ENCODE results near the gene ROBO1.

ROBO1 gene

DNA sequence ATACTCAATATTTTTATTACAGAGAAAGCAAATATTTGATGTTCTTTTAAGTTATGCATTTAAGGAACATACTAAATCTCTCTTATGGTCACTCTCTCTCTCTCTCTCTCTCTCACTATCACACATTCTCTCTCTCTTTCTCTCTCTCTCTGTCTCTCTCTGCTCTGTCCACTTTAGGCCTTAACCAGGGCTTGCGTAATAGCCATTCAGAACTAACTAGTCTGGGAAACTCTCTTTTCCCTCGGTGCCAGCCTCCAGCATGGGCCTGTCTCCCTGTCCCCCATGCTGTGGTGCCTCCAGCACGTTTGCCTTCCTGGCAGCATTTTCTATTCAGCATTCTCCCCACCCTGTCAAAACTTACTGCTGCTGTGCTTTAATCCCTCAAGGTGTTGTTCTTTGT, 389.7 kb downstream of the ROBO1 start:
- H3K36me3 Mint-ChIP-seq (ENCODE audit: low read depth), result no peaks in the 10 kb centered on the region
- no peak for DNase-seq
- H3K4me1 Mint-ChIP-seq (ENCODE audit: low read depth), result no peaks in the 10 kb centered on the region
- peaks cover 7% of the 10 kb centered on the region for H3K9me3 Mint-ChIP-seq
- H3K27ac Mint-ChIP-seq, result no peak overlapping the region
- no peak overlapping the region for H3K4me3 Mint-ChIP-seq
- H3K27me3 Mint-ChIP-seq, result no peaks in the 10 kb centered on the region

DNA sequence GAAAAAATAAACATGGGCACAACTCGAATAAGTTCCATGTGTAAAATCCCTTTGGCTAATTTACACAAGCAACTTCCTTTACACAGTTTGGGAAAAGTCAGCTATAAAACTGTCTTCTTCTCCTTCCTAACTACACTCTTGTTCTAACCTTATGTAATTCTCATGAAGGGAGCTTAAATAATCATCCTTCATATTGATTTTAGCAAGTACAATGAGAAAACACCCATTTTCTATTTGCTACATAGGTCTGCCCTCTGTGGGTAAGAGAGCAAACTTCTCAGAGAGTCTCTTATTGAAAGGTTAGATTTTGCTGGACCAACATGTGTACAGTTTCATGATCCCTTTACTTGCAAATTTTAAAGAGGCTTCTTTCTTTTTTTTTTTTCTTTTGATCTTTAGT, 398.5 kb downstream of the ROBO1 start:
- Mint-ChIP-seq H3K9me3 (peaks cover 5% of the 10 kb centered on the region), H3K4me1 (ENCODE audit: low read depth) (no peaks in the 10 kb centered on the region), H3K4me3 (no peak overlapping the region), H3K27me3 (no peaks in the 10 kb centered on the region), H3K36me3 (ENCODE audit: low read depth) (no peaks in the 10 kb centered on the region), H3K27ac (no peak overlapping the region)
- DNase-seq, result no peak

DNA sequence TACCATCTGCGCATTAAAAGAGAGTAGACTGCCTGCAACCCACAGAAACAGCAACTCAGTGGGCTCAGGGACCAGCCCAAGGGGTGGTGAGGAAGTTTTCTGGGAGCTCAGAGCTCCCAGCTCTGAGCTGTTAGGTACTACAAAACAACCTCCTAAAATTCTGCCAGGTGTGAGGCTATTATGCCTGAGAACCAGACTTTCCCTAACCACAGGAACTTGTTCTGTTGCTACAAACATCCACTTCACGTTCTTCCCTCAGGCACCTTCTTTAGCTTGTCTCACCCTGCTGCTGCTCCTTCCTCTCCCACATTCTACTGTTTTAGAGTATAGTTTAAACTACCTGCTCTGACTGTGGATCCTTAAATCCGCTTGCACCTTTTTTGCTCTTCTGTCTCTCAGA, 399.4 kb downstream of the ROBO1 start:
- no peaks in the 10 kb centered on the region for H3K4me1 Mint-ChIP-seq (ENCODE audit: low read depth)
- H3K27me3 Mint-ChIP-seq, result no peaks in the 10 kb centered on the region
- no peak overlapping the region for H3K27ac Mint-ChIP-seq
- H3K36me3 Mint-ChIP-seq (ENCODE audit: low read depth), result no peaks in the 10 kb centered on the region
- no peak for DNase-seq
- H3K4me3 Mint-ChIP-seq, result no peak overlapping the region
- peaks cover 5% of the 10 kb centered on the region for H3K9me3 Mint-ChIP-seq

DNA sequence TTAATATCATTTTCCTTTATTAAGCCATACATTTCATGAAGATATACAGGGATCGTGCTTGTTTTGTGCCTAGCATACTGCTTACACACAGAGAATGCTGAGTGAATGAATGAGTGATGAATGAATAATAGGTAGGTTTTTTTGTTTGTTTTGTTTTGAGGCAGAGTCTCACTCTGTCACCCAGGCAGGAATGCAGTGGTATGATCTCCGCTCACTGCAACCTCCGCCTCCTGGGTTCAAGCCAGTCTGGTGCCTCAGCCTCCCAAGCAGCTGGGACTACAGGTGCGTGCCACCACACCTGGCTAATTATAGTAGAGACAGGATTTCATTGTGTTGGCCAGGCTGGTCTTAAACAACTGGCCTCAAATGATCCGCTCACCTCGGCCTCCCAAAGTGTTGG, 400.0 kb downstream of the ROBO1 start:
- no peak overlapping the region for H3K27ac Mint-ChIP-seq
- DNase-seq, result no peak
- no peaks in the 10 kb centered on the region for H3K27me3 Mint-ChIP-seq
- H3K9me3 Mint-ChIP-seq, result peaks cover 2% of the 10 kb centered on the region
- no peaks in the 10 kb centered on the region for H3K36me3 Mint-ChIP-seq (ENCODE audit: low read depth)
- H3K4me1 Mint-ChIP-seq (ENCODE audit: low read depth), result no peaks in the 10 kb centered on the region
- no peak overlapping the region for H3K4me3 Mint-ChIP-seq

DNA sequence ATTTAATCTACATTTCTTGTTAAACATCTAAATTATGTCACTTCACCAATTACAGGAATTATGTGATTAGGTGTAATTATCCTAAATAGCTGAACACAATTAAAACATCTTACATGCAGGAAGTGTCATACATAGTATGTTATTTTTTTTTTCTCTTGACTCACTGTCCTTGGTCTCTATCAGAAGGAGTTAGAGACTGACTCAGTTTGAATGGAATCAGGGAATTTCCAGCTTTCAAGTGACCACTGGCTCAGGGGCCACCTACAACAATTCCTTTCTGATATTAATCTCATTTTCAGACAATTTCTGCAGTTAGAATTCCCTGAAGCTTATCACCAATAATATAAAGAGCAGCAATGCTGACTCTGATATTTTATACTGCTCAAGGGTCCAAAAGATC, 400.7 kb downstream of the ROBO1 start:
- Mint-ChIP-seq H3K27ac (no peak overlapping the region), H3K4me3 (no peak overlapping the region), H3K27me3 (no peaks in the 10 kb centered on the region), H3K9me3 (peaks cover 2% of the 10 kb centered on the region), H3K4me1 (ENCODE audit: low read depth) (no peaks in the 10 kb centered on the region), H3K36me3 (ENCODE audit: low read depth) (no peaks in the 10 kb centered on the region)
- DNase-seq, result no peak

DNA sequence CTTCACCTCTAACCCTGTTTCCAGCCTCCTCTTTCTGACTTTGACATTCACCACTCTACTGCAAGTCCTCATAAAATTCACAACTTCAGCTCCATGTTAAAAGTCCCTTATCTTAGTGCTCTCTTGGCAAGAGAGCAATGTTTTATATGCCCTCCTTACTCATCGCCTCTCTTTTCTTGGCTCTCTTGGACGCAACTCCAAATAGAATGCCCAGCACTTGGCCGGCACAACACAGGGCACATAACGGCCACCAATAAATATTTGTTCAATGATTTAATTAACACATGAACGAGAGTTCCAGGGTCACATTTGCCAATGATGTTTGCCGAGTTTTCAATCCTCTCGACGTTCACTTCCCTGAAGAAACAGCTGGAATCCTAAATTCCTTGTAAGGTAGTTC, 401.4 kb downstream of the ROBO1 start:
- Mint-ChIP-seq H3K4me1 (ENCODE audit: low read depth) (no peaks in the 10 kb centered on the region), H3K27me3 (no peaks in the 10 kb centered on the region), H3K27ac (no peak overlapping the region), H3K4me3 (no peak overlapping the region), H3K36me3 (ENCODE audit: low read depth) (no peaks in the 10 kb centered on the region), H3K9me3 (peaks cover 2% of the 10 kb centered on the region)
- no peak for DNase-seq

DNA sequence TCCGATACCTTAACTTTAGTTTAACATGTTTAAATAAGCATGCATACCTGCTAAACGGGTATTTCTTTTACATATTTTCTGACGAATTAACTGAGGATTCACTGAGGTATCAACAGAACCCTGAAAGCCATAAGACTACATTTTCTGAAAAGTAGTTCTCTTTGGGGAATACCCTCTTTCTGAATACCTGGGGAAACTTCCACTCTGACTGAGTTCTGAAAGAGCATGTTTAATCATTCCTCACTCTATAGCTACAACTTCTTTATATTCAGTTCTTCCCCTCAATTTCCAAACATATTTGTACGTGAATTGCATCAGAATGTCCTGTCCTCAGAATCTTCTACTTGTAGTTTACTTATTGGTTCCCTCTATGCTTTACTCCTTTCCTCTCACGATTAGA, 403.0 kb downstream of the ROBO1 start:
- H3K36me3 Mint-ChIP-seq (ENCODE audit: low read depth), result no peaks in the 10 kb centered on the region

DNA sequence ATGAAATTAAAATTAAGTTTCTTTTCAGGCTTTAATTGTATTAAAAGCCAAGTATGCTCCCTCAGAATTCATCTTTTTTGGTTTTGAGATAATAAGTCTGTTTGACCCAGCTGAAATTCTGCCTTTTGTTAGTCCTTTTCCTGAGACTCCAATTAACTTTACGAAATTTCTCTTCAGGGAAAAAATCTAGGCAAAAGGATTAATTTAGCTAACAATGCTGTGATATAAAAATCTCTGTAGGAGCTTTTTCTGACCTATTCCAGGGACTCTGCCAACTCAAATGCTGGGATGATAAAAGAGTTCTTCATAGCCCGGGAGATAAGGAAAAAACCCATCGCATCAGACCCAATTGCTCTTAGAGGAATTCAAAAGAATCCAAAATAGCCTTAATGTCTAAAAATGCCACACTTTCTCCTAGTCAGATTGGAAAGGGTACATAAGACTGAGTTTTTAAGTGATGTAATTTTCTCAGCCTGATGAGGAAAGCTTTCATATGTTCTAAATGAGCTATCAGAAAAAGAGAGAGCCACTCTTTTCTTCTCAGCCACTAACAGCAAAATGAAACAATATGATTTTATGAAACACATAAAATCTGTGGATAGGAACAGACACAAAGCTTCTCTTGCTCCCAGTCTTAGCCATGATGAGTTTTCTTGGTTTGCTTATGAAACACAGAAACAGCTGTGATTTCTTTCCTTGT, 405.1 kb downstream of the ROBO1 start:
- no peak overlapping the region for H3K27ac Mint-ChIP-seq
- H3K36me3 Mint-ChIP-seq (ENCODE audit: low read depth), result no peaks in the 10 kb centered on the region
- no peak for DNase-seq
- no peaks in the 10 kb centered on the region for H3K4me1 Mint-ChIP-seq (ENCODE audit: low read depth)
- H3K9me3 Mint-ChIP-seq, result no peaks in the 10 kb centered on the region
- no peaks in the 10 kb centered on the region for H3K27me3 Mint-ChIP-seq
- H3K4me3 Mint-ChIP-seq, result no peak overlapping the region

More for the DNA sequence above, 403.0 kb downstream of the ROBO1 start:
- no peaks in the 10 kb centered on the region for H3K9me3 Mint-ChIP-seq
- H3K27me3 Mint-ChIP-seq, result no peaks in the 10 kb centered on the region
- no peaks in the 10 kb centered on the region for H3K4me1 Mint-ChIP-seq (ENCODE audit: low read depth)
- no peak overlapping the region for H3K27ac Mint-ChIP-seq
- no peak for DNase-seq
- no peak overlapping the region for H3K4me3 Mint-ChIP-seq

DNA sequence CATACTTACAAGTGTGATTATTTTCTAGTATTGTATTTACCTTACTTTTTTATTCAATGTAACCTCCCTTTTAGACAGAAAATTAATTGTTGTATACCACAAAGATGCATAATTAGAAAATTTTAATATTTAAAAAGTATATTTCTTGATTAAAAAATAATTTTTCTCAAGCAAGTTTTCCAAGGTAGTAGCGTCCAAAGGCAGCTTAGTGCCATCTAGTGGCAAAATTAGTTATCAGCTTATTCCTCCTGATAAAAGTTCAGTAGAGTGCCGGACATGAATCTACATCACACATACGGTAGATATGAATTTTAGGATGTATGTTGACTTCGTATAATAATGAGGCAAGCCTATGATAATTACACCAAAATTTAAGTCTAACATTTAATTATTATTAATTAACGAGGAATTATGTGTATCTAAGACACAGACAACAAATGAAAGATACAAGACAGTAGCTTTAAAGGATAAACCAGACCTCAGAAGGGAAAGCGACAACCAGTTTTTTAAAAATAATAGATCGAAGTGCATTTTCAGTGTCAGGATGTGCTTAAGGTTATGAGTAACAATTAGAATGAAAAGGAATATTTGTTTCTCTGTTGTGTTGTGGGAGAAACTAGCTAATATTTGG, 405.9 kb downstream of the ROBO1 start:
- Mint-ChIP-seq H3K36me3 (ENCODE audit: low read depth) (no peaks in the 10 kb centered on the region), H3K9me3 (no peaks in the 10 kb centered on the region), H3K4me3 (no peak overlapping the region), H3K27ac (no peak overlapping the region), H3K4me1 (ENCODE audit: low read depth) (no peaks in the 10 kb centered on the region), H3K27me3 (no peaks in the 10 kb centered on the region)
- no peak for DNase-seq

DNA sequence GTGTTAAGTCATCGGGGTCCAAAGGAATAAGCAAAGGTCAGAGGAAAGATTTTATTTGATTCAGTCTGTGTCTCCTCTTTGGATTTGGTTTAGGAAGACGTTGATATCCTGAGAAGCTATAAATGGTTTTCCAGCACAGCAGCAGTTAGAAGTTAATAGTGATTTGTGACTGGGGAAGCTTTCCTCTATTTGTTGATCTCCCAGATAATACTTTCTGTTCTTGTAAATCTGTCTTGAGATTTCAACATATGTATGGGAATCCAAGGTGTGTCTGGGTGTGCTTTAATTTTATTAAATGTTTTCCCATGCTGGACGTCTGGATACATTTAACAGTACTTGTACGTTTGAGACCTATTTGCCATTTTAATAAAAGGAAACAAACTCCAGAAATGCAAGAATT, 409.5 kb downstream of the ROBO1 start:
- H3K36me3 Mint-ChIP-seq (ENCODE audit: low read depth), result no peaks in the 10 kb centered on the region
- no peak for DNase-seq
- no peak overlapping the region for H3K4me3 Mint-ChIP-seq
- no peak overlapping the region for H3K27ac Mint-ChIP-seq
- H3K9me3 Mint-ChIP-seq, result peaks cover 4% of the 10 kb centered on the region
- H3K27me3 Mint-ChIP-seq, result no peaks in the 10 kb centered on the region
- no peaks in the 10 kb centered on the region for H3K4me1 Mint-ChIP-seq (ENCODE audit: low read depth)

DNA sequence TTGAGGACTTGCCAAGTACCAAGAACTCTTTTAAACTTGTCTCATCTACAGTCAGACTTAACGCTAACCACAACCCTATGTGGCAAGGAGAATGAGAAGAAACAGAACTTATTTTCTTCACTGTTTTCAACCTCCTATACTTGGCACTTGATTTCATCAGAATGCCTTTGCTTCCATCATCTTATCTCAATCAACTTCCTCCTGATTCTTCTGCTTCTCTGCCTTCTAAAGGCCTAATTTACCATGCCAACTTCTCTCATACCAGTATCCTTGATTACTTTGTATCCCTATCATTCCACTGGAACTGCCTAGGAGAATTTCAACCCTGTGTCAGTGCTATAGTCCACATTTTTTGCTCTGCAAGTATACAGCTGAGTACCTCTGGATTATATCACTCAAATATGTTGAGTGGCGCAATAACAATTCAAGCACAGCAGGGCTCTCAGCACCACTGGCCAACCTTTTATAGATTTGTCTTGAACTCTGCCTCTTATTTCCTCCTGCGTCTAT, 413.6 kb downstream of the ROBO1 start:
- no peak for DNase-seq
- Mint-ChIP-seq H3K9me3 (peaks cover 4% of the 10 kb centered on the region), H3K27ac (no peak overlapping the region), H3K36me3 (ENCODE audit: low read depth) (no peaks in the 10 kb centered on the region), H3K27me3 (no peaks in the 10 kb centered on the region), H3K4me1 (ENCODE audit: low read depth) (no peaks in the 10 kb centered on the region), H3K4me3 (no peak overlapping the region)

DNA sequence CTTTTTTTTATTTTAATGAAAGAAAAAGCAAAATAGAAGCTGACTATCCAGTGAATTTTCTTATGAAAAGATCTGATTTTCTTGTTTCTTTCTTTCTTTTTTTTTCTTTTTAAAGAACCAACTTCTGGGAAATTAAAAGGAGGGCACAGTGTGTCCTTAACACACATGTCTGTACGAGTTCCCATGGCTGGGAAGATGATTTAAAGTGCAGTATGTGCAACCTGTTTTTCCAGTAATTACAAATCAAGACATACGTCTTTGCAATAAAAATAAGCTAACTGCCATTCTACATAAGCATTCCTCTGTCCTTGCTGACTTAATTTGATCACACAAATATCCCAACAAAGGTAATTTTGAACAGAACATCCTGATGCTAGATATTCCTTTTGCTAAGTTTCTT, 416.1 kb downstream of the ROBO1 start:
- no peaks in the 10 kb centered on the region for H3K36me3 Mint-ChIP-seq (ENCODE audit: low read depth)
- no peaks in the 10 kb centered on the region for H3K4me1 Mint-ChIP-seq (ENCODE audit: low read depth)
- peaks cover 7% of the 10 kb centered on the region for H3K9me3 Mint-ChIP-seq
- no peaks in the 10 kb centered on the region for H3K27me3 Mint-ChIP-seq
- no peak overlapping the region for H3K27ac Mint-ChIP-seq
- H3K4me3 Mint-ChIP-seq, result no peak overlapping the region
- DNase-seq, result no peak

DNA sequence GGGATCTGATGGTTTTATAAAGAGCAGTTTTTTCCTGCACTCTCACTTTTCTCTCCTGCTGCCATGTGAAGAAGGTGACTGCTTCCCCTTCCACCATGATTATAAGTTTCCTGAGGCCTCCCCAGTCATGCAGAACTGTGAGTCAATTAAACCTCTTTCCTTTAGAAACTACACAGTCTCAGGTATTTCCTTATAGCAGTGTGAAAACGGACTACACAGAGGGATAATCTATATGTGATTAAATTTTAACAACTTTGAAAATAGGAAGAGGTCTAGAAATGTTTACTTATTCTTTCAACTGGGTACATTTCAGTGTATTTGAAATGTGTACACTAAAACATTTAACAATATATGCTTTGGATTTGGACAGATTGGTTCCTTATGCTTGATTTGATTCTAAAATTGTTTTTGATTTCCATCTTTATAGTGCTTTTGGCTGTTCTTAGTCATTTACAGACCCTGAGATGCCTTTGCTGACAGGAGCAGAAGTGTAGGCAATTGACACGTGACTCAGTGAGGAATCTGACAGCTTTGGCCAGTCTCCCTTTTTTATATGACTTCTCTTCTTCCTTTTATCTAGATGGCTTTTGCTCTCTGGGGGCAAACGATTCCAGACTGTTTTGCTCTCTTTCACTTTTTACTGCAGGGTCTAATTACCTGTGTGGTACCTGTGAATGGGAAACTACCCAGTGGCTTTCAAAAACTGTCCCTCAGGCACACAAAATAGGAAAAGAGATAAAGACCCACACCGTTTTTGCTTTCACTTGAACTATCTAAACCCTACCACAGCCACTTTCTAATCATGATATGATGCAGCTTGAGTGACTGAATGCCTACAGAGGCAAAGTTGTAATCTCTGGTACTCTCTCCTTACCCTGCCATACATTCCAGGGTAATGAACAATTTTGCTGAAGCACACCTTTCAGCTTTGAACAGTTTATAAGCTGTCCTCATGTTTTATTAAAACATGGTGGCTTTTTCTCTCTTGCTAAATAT, 422.6 kb downstream of the ROBO1 start:
- H3K4me1 Mint-ChIP-seq (ENCODE audit: low read depth), result no peaks in the 10 kb centered on the region
- no peaks in the 10 kb centered on the region for H3K27me3 Mint-ChIP-seq
- no peak overlapping the region for H3K27ac Mint-ChIP-seq
- no peak for DNase-seq
- H3K36me3 Mint-ChIP-seq (ENCODE audit: low read depth), result no peaks in the 10 kb centered on the region
- peaks cover 3% of the 10 kb centered on the region for H3K9me3 Mint-ChIP-seq
- no peak overlapping the region for H3K4me3 Mint-ChIP-seq

DNA sequence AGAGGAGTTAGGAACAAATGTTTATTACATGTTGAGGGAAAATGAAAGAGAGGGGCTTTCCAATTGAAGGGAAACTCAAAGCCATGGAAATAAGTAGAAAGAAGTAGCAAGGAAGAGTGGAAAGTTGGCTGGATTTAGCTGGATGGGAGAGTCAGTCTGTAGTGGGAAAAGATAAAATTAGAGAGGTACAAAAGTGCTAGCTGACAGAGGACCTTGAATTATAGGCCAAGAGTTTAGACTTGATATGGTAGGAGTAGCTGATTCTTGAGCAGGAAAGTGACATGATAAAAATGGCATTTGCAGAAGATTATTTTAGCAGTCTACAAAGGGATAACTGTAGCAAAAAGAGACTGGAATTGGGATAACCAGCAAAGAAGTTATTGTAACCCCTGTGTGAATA, 425.8 kb downstream of the ROBO1 start:
- DNase-seq, result no peak
- no peaks in the 10 kb centered on the region for H3K27me3 Mint-ChIP-seq
- H3K4me1 Mint-ChIP-seq (ENCODE audit: low read depth), result no peaks in the 10 kb centered on the region
- H3K4me3 Mint-ChIP-seq, result no peak overlapping the region
- H3K27ac Mint-ChIP-seq, result no peak overlapping the region
- no peaks in the 10 kb centered on the region for H3K9me3 Mint-ChIP-seq
- no peaks in the 10 kb centered on the region for H3K36me3 Mint-ChIP-seq (ENCODE audit: low read depth)

DNA sequence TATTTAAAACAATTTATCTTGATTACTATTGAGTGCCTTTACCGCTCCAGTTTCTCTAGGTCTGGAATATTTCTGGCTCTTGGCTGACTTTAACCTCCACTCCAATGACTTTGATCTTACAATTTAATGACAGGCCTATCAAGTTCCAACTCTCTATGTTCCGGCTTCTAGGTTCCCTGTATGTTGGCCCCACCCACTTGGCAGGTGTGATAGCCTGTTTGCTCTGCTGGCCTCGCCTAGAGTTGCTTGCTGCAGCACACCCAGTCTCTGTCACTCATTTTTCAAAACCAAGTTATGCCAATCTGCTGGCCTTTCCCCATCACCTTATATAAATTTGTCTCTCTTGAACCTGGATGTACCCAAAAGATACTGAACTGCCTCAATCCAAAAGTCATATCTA, 428.0 kb downstream of the ROBO1 start:
- Mint-ChIP-seq H3K4me1 (ENCODE audit: low read depth) (no peaks in the 10 kb centered on the region), H3K27me3 (no peaks in the 10 kb centered on the region), H3K36me3 (ENCODE audit: low read depth) (no peaks in the 10 kb centered on the region), H3K9me3 (no peaks in the 10 kb centered on the region), H3K4me3 (no peak overlapping the region), H3K27ac (no peak overlapping the region)
- no peak for DNase-seq

Data from activated T-cell treated with anti-CD3 and anti-CD28 coated beads, Interleukin-2, amount 50 U/mL, for 24 hours (primary cell).